VCaP (cell line): ENCODE results near the gene CASP3.

ENCODE experiments used
- H3K27ac ChIP-seq: fragments of 450-650 bp; 2 replicates; pipeline ENCODE4 v1.5.1; 2017
- CTCF ChIP-seq: fragments of 450-650 bp; conservative IDR thresholded peaks from 2 replicates; pipeline ENCODE4 v1.5.1; 2017; ENCODE audit warnings: mild to moderate bottlenecking, moderate library complexity

Gene CASP3

GRCh38 chr4:184583738-184584502 is 65.3 kb downstream of the CASP3 start:
- H3K27ac ChIP-seq: no peak overlapping the region
- no peak for TF ChIP-seq CTCF
